Inflammatory macrophage treated with lipopolysaccharide for 4 hours (primary cell): ENCODE data around the gene FSTL5.
"Not testable (repeated sequence)": the region's sequence is repeated elsewhere in the genome, so short reads cannot be mapped to it uniquely, and the experiment has no call there.

Source experiments
- DNase-seq: peaks from one replicate; pipeline ENCODE4 v3.0.0-alpha.2; 2020

FSTL5 gene

DNA sequence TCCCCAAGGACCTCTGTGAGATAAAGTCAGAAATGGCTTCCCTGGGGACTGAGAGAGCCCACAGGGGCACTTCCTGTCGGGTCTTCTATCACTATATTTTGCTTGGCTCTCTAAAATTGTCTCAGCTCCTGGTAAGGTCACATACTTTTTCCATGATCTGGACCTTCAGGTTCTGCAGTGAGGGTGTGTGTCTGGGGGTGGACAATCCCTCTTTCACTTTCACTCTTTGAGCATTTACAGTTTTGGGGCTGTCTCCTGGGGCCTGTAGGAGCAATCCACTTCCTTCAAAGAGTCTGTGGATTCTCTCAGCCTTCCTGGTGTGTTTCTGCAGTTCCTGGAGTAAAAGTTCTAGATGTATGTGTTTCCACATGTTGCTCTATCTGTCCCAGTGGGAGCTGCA is 335.7 kb downstream of the FSTL5 start:
- no peak for DNase-seq

- DNase-seq, result no peak
These were observed 336.8 kb downstream of the FSTL5 start for GRCh38 chr4:161827013-161827412.

DNA sequence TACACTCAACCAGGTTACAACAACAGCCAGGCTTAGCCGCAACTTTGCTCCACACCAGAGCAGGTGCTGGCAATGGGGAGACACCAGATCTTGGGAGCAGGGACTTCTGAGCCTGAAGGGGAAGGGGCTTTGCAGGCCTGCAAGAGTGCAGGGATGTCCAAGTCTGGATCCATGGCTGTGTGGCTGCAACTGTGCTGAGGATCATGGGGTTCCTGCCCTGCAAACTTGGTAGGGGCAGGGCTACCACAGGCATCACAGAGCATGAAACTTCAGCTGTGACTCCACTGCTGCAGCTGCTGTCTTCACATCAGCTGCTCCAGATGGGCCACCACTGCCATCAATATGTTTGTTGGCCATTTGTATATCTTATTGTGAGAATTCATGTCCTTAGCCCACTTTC is 340.4 kb downstream of the FSTL5 start:
- no peak for DNase-seq

GRCh38 chr4:161822174-161822573 is 341.6 kb downstream of the FSTL5 start:
- no peak for DNase-seq

GRCh38 chr4:161817914-161818313 is 345.9 kb downstream of the FSTL5 start:
- no peak for DNase-seq

DNA sequence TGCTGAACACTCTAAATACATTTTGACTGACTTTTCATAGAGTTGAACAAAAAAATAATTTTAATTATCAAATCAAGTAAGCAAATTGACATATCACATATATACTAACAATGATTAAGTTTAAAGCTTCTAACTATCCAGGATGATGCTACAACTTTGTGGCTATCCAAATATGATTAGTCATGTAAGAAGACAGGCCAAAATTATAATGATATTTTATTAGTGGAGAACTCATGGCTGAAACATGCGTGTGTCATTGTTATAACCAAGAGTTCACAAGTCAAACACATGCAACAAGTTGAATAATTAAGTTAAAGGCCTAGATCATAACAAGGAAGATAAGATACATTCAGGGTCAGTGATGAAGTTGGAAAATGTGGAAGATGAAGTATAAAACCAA is 346.8 kb downstream of the FSTL5 start:
- no peak for DNase-seq

GRCh38 chr4:161815841-161816240 is 348.0 kb downstream of the FSTL5 start:
- DNase-seq, result no peak

DNA sequence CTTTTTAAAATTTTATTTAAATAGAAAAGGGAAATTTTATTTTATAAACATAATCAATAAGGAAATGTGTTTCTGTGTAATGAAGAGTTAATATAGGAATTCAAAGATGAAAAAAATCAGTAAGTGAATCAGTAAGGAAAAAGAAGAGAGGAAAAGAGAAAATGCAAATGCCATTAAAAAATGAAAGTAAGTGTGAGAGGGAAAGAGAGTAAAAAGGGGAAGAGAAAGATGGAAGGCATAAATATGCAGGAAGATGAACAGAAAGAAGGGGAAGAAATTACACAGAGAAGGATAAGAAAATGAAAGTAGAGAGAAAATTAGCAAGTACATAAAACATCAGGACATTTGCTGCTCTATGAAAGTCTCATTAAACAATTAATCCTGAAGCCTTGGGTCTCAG is 349.9 kb downstream of the FSTL5 start:
- peak; percentile 0 for DNase-seq

DNA sequence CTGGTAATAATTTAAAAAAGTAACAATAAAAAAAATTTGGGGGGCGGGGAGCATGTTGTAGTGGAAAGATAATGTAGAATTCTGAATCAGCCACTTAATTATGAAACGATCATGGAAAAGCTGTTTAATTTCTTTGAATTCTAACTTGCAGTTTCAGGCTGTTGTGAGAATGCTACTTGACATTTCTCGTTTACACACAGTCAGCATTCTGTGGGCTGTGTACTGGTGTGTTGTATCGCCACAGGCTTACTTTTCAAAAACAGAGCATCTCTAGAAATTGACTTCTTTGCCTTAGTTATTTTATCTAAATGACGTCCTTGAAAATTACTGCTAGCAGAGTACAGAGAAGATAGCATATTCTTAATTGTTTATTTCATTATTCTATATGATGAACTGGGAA is 350.4 kb downstream of the FSTL5 start:
- DNase-seq, result no peak

GRCh38 chr4:161803171-161803570 is 360.6 kb downstream of the FSTL5 start:
- DNase-seq, result no peak

- no peak for DNase-seq
These were observed 364.1 kb downstream of the FSTL5 start for GRCh38 chr4:161799710-161800109.

DNA sequence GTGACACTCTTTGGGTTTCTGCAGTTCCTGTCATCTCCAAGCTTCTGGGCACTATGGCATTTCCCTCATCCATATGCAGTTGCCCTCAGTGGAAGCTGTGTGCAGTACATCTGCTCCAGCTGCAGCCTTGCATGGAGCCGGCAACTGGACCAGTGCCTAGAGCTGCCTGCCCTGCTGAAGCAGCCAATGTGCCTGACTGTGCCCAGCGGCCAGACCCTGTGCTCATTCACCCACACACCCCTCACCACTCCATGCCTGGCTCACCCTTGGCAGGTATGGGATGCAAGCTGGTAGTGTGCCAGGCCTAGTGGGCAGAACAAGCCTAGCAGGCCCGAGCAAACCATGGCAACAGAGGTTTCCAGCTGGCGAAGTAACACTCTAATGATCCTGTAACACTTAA is 370.8 kb downstream of the FSTL5 start:
- no peak for DNase-seq

GRCh38 chr4:161791796-161792556 is 371.8 kb downstream of the FSTL5 start:
- DNase-seq, result no peak

DNA sequence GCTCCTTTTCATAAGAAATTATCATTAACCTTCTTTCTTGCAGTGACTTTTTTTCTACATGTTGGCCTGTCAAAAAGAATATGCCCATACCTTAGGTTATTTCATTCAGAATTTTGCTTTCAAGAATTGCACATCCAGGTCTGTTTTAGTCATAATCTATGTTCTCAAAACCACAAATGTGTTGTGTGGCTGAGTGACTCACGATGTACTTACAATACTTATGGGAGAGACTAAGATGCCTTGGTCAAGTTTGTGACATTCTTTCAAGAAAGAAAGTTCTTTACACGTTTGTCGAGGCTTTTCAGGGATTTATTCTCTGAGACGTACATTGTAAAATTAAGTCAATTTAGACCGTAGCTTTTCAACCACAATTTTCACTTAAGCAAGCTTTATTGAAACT is 396.7 kb downstream of the FSTL5 start:
- no peak for DNase-seq

DNA sequence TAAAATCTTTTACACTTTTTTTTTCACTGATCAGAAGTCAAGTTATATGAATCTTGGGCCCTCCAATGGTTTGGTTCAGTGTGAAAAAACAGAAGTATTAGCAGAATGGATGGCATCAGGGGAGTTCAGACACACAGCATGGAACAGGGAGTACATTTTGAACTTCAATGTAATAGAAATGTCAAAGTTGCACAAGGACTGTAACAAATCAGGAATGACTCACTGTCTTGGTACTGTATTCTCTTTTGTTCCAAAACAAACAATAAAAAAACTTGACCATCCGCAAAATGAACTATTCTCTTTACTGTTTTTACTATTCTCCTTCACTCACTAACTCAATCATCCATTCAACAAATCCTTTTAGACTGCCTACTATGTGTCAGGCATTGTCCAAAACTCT is 401.0 kb downstream of the FSTL5 start:
- DNase-seq, result no peak

GRCh38 chr4:161760008-161760407 is 403.8 kb downstream of the FSTL5 start:
- no peak for DNase-seq

GRCh38 chr4:161758412-161758811 is 405.4 kb downstream of the FSTL5 start:
- not testable (repeated sequence) for DNase-seq

DNA sequence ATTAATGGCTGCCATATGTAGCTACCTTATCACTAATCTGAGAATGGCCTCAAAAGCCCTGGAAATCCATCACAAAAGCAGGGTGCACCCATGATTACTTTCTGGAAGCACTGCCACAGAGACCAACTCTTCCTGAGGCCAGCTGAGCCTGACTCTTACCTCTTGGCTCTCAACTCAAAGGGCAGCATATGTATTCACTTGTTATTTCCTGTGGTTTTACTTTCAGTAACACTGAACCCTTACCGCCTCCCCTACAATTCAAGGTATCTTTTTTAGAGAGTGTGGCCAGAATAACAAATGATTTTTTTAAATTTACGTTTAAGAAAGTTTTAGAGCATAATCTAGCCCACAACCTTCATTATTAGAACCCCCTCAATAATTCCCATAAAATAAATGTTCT is 434.9 kb downstream of the FSTL5 start:
- DNase-seq, result no peak

DNA sequence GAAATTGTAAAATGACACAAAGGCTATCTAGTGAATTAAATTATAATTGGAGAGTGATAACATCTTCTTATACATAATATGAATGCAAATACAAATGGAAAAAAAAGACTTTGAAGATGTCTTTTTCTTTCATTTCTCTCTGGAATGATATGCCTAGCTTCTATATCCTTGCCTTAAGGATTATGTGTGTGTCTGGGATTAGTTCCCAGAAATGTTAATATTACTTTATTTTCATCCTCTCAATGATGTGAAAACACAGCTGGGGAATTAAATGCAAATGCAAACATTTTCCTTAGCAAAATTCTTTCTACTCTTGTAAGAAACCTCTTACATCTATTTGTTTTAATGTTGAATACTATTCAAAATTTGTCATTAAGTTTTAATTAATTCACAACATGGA is 441.9 kb downstream of the FSTL5 start:
- DNase-seq, result no peak

DNA sequence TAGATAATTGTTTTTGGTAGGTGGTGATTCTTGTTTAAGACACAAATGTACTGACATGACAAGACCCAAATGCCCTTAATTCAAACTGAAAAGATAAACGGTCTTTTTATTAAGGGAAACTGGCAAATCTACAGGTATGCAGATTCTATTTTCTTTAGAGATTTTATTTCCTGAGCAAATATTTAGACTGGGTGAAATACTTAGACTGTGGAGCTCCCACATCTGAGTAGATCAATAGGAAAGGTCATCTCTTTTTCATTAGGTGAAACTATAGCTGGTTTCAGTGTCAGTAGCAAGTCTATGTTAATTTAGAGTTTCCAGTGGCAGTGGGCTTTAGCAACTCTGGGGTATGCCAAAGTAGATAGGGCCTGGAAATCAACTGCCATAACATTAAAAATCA is 446.7 kb downstream of the FSTL5 start:
- no peak for DNase-seq

DNA sequence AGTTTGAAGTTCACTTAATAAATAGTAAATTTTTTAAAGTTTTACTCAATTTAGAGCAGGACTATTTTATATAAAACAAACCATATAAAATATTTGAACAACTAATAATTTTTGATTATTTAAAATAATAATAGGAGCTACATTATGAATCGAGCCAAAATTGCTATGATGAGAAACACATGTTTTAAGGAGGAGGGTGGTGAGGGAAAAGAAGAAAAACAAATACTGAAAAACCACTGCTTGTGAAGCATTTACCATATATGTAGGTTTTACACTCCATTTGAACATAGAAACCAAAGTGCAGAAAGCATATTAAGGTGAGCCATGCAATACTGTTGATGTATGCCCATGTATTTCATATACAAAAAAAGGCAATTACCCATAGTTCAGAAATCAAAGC is 448.9 kb downstream of the FSTL5 start:
- DNase-seq, result no peak

DNA sequence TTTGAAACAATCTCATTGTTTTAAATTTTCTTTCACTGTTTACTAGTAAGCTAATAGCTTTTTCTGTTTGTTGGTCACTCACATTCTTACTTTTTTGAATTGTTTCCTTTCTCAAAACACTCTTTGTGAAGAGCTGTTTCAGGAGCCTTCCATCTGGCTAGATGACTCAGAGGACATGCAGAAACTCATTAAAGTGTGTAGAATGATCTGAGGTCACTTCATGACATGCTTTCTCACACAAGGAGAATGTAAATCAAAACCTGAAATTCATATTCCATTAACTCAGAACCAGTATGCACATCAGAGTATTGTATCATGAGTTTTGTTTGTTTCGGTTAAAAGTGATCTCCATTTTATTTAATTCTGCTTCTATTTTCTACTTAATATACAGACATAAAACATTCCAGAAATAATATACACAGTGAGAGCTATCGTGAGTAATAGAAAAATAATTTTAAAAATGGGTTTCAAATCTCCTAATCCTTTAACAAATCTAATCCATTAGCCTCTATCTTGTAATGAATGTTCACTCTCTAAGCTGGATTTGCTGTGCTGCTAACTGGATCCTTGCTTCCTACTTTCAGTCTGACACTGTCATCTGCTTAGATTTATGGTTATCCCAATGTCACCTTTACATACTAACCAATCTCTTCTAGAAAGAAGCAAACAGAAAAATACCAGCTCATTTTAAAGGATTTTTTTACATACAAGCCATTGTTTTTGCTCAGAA is 449.6 kb downstream of the FSTL5 start:
- no peak for DNase-seq

GRCh38 chr4:161704653-161705052 is 459.1 kb downstream of the FSTL5 start:
- DNase-seq, result no peak

DNA sequence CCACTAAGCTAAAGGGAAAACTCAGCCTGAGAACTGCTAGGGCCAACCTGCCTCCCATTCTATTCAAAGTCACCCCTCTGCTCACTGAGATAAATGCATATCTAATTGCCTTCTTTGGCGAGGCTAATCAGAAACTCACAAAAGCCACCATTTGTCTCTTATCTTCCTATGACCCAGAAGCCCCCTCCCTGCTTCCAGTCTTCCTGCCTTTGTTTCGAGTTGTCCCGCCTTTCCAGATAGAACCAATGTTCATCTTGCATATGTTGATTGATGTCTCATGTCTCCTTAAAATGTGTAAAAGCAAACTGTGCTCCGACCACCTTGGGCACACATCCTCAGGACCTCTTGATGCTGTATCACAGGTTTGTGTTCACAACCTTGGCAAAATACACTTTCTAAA is 459.8 kb downstream of the FSTL5 start:
- DNase-seq, result no peak

DNA sequence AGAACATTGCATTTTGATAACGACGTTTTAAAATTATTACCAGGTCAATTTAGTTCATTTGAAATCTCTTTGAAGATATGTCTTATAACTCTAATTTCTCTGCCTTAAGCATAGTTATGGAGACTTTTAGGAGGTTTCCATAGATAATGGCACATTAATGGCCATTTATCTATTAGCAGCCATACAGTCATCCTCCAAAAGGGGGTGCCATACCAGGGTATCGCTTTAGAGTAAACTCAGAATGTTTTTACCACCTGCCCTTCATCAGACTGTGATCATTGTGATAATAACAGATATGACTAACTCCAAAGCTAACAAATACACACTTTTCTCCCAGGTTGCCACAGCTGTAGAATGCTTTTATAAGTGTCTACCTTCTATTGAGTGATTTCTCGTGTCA is 461.5 kb downstream of the FSTL5 start:
- DNase-seq, result no peak
